Transverse colon (tissue), 4 donors: ENCODE measurements around the gene LTA4H. TPM values are rescaled to one million over a fixed set of nuclear protein-coding genes. Genes with fewer than 3 reads are reported as not detected.

Experiments used
- DNase-seq: peaks from one replicate; pipeline ENCODE4 v3.0.0-alpha.2; 2019
- H3K27ac ChIP-seq, 4 donors: fragments of 200-600 bp; sonication (generic); 2 replicates each; pipeline ENCODE4 v1.5.1; 2016 to 2018; ENCODE audit warnings: inconsistent platforms in 4 of 4
- H3K27me3 ChIP-seq: fragments of 200-600 bp; sonication (generic); 2 replicates; pipeline ENCODE4 v1.5.1; 2017; ENCODE audit warnings: inconsistent platforms
- H3K36me3 ChIP-seq, 4 donors: fragments of 200-600 bp; sonication (generic); 2 replicates each; pipeline ENCODE4 v1.5.1; 2017 to 2019; ENCODE audit warnings: inconsistent platforms in 4 of 4
- H3K4me1 ChIP-seq, 4 donors: fragments of 200-600 bp; sonication (generic); 2 replicates each; pipeline ENCODE4 v1.5.1; 2017 to 2020; ENCODE audit warnings: inconsistent platforms in 4 of 4
- H3K4me3 ChIP-seq, 4 donors: fragments of 200-600 bp; sonication (generic); 1 replicate in 1 of 4; 2 replicates in 3 of 4; pipeline versions ENCODE4 v1.5.1 to v1.6.1; 2017 to 2019; ENCODE audit warnings: inconsistent platforms in 4 of 4
- H3K9me3 ChIP-seq, 2 donors: fragments of 200-600 bp; sonication (generic); 2 replicates each; pipeline ENCODE4 v1.5.1; 2017 to 2019; ENCODE audit warnings: inconsistent platforms in 2 of 2
- CTCF ChIP-seq, 5 experiments: fragments of 200-600 bp in 3 of 5; fragments of 450-650 bp in 2 of 5; sonication (generic) in 3 of 5; IDR thresholded peaks; 1 replicate in 2 of 5; 2 replicates in 3 of 5; pipeline ENCODE4 v1.5.1; 2016 to 2017; ENCODE audit warnings: antibody characterized with exemption in 5 of 5, inconsistent platforms in 3 of 5, mild to moderate bottlenecking in 2 of 5, moderate library complexity in 1 of 5
- EP300 ChIP-seq: sonication (generic); formaldehyde crosslinking; IDR thresholded peaks from one replicate; pipeline ENCODE4 v1.6.1; 2017; ENCODE audit warnings: antibody characterized with exemption, low read depth
- POLR2A ChIP-seq: fragments of 450-650 bp; IDR thresholded peaks from one replicate; pipeline ENCODE4 v1.6.1; 2016; ENCODE audit warnings: antibody characterized with exemption, mild to moderate bottlenecking, moderate library complexity
- POLR2AphosphoS5 ChIP-seq, 3 donors: sonication (generic); formaldehyde crosslinking; IDR thresholded peaks; one replicate each; pipeline ENCODE4 v1.6.1; 2016; ENCODE audit warnings: antibody characterized with exemption in 3 of 3
- WGBS, 2 donors: methylation state at CpG; one replicate each; pipeline ENCODE4 v1.1.5; 2018; ENCODE audit warnings: low coverage in 1 of 2; 5-methylcytosine and 5-hydroxymethylcytosine counted together
- in situ Hi-C, 4 donors: fragments of 200-750 bp; cut with MboI; loops; one replicate each; pipeline versions ENCODE4 v1.15.0 to v1.15.1; 2017; ENCODE audit warnings: low sequenced_read_pairs in 3 of 4, low pct_ligation_motif_present in 1 of 4, low pct_unique_long_range_greater_than_20kb in 1 of 4
- intact Hi-C: fragments of 100-400 bp; cut with DNase I; formaldehyde crosslinking; loops from one replicate; pipeline ENCODE4 v1.15.1; 2023; ENCODE audit warnings: low total_unique reads
- total RNA-seq, 4 donors: library from RNA; depleted of rRNA; stranded (reverse); fragments of >200 nt; gene quantifications; one replicate each; pipeline ENCODE4 v1.1.0, GENCODE V29; 2016

LTA4H gene
- total RNA-seq, 4 donors from 2014 or later: 22.4 to 91.9 (median 63.6) TPM

- H3K27ac ChIP-seq: no peak overlapping the region
- no peak for DNase-seq
- H3K4me1 ChIP-seq: peaks cover 0 to 4% (median 0%) of the 10 kb centered on the region in 4 donors
- in situ Hi-C loops (loop anchor here in 1 of 4 donors (25.0 kb wide), 1 partner anchor 402 kb away; no protein-coding TSS in a partner anchor), intact Hi-C loops (no loop called here)
- 81 to 85% methylated on average over 4 of the region's 4 CpGs for WGBS, 2 donors
- TF ChIP-seq POLR2A (no peak), EP300 (no peak), POLR2AphosphoS5 (IDR thresholded peaks at IDR 0.05) (no peak), CTCF (IDR thresholded peaks at IDR 0.05) (no peak)
- H3K27me3 ChIP-seq: no peaks in the 10 kb centered on the region
- no peaks in the 10 kb centered on the region for H3K9me3 ChIP-seq
- H3K4me3 ChIP-seq: no peak overlapping the region
- no peaks in the 10 kb centered on the region for H3K36me3 ChIP-seq
These were observed 45.8 kb downstream of the LTA4H start for GRCh38 chr12:95989504-95990123.

- in situ Hi-C loops: loop anchor here in 1 of 4 donors (25.0 kb wide), 1 partner anchor 401 kb away; no protein-coding TSS in a partner anchor
- no peaks in the 10 kb centered on the region for H3K27me3 ChIP-seq
- peaks cover 0 to 4% (median 0%) of the 10 kb centered on the region in 4 donors for H3K4me1 ChIP-seq
- no peak overlapping the region for H3K27ac ChIP-seq
- no peaks in the 10 kb centered on the region for H3K36me3 ChIP-seq
- TF ChIP-seq EP300 (no peak), CTCF (IDR thresholded peaks at IDR 0.05) (no peak), POLR2A (no peak), POLR2AphosphoS5 (IDR thresholded peaks at IDR 0.05) (no peak)
- WGBS, 2 donors: 78 to 79% methylated on average over 8 to 11 of the region's 11 CpGs
- no peaks in the 10 kb centered on the region for H3K9me3 ChIP-seq
- intact Hi-C loops: no loop called here
- no peak for DNase-seq
- H3K4me3 ChIP-seq: no peak overlapping the region
These were observed 46.7 kb downstream of the LTA4H start for GRCh38 chr12:95988506-95989275.

GRCh38 chr12:95986635-95987570 is 48.5 kb downstream of the LTA4H start:
- TF ChIP-seq CTCF (IDR thresholded peaks at IDR 0.05) (no peak), EP300 (no peak), POLR2A (no peak), POLR2AphosphoS5 (IDR thresholded peaks at IDR 0.05) (no peak)
- no peak for DNase-seq
- intact Hi-C loops: no loop called here
- in situ Hi-C loops: loop anchor here in 1 of 4 donors (25.0 kb wide), 1 partner anchor 400 kb away; no protein-coding TSS in a partner anchor
- WGBS, 2 donors: 60 to 68% methylated on average over 5 to 14 of the region's 14 CpGs
- no peaks in the 10 kb centered on the region for H3K9me3 ChIP-seq
- no peak overlapping the region for H3K27ac ChIP-seq
- peaks cover 0 to 4% (median 0%) of the 10 kb centered on the region in 4 donors for H3K4me1 ChIP-seq
- H3K27me3 ChIP-seq: no peaks in the 10 kb centered on the region
- no peak overlapping the region for H3K4me3 ChIP-seq
- H3K36me3 ChIP-seq: no peaks in the 10 kb centered on the region
